Loucy (cell line): Measurements from ENCODE around the gene CLEC16A.
A peak's percentile ranks its signal among the peaks of the same experiment; 100 is the strongest.

Experiments used
- H2AFZ ChIP-seq: fragments of 200-600 bp; sonication (generic); 2 replicates; pipeline ENCODE4 v1.6.0; 2016; ENCODE audit warnings: antibody characterized with exemption, mild to moderate bottlenecking, low read length, moderate library complexity
- H3F3A ChIP-seq: fragments of 200-600 bp; 2 replicates; pipeline ENCODE4 v1.6.0; 2016; ENCODE audit warnings: antibody characterized with exemption, low read depth, mild to moderate bottlenecking
- H3K27me3 ChIP-seq: fragments of 200-600 bp; sonication (generic); 2 replicates; pipeline ENCODE4 v1.6.1; 2014; ENCODE audit warnings: low read length, mild to moderate bottlenecking; ENCODE audit not compliant: insufficient read depth, poor library complexity, severe bottlenecking
- H3K36me3 ChIP-seq: fragments of 200-600 bp; sonication (generic); 2 replicates; pipeline ENCODE4 v1.6.1; 2016; ENCODE audit warnings: low read length; ENCODE audit not compliant: insufficient read depth
- H3K4me1 ChIP-seq: fragments of 200-600 bp; sonication (generic); 2 replicates; pipeline ENCODE4 v1.5.1; 2014; ENCODE audit warnings: low read length, mild to moderate bottlenecking; ENCODE audit not compliant: insufficient read depth, poor library complexity, severe bottlenecking
- H3K4me2 ChIP-seq: fragments of 200-600 bp; sonication (generic); 2 replicates; pipeline ENCODE4 v1.6.0; 2014; ENCODE audit warnings: antibody characterized with exemption, low read length, low read depth, mild to moderate bottlenecking; ENCODE audit not compliant: poor library complexity, severe bottlenecking
- H3K4me3 ChIP-seq: fragments of 200-600 bp; sonication (generic); 2 replicates; pipeline ENCODE4 v1.5.1; 2014; ENCODE audit warnings: low read length, mild to moderate bottlenecking, mixed read lengths; ENCODE audit not compliant: poor library complexity, severe bottlenecking
- H3K79me2 ChIP-seq: fragments of 200-600 bp; sonication (generic); 2 replicates; pipeline ENCODE4 v1.6.1; 2014; ENCODE audit warnings: low read length; ENCODE audit not compliant: insufficient read depth
- H3K9ac ChIP-seq: fragments of 200-600 bp; sonication (generic); 2 replicates; pipeline ENCODE4 v1.6.0; 2014; ENCODE audit warnings: mild to moderate bottlenecking, low read depth, low read length, moderate library complexity; ENCODE audit not compliant: poor library complexity, severe bottlenecking
- H3K9me2 ChIP-seq: fragments of 200-600 bp; sonication (generic); replicated peaks from 2 replicates; pipeline ENCODE4 v1.6.1; 2016; ENCODE audit warnings: low read depth, low read length, mixed read lengths
- H3K9me3 ChIP-seq: fragments of 200-600 bp; sonication (generic); 2 replicates; pipeline ENCODE4 v1.6.1; 2014; ENCODE audit warnings: mild to moderate bottlenecking, antibody characterized with exemption, low read length, low read depth; ENCODE audit not compliant: insufficient read depth
- H4K20me1 ChIP-seq: fragments of 200-600 bp; sonication (generic); 2 replicates; pipeline ENCODE4 v1.6.0; 2014; ENCODE audit warnings: antibody characterized with exemption, low read length, mild to moderate bottlenecking; ENCODE audit not compliant: insufficient read depth, poor library complexity, severe bottlenecking
- CTCF ChIP-seq: fragments of 200-600 bp; sonication (generic); conservative IDR thresholded peaks from 2 replicates; pipeline ENCODE4 v1.5.1; 2014; ENCODE audit warnings: mild to moderate bottlenecking, antibody characterized with exemption, low read length
- EZH2phosphoT487 ChIP-seq: fragments of 200-600 bp; IDR thresholded peaks from 2 replicates; pipeline ENCODE4 v1.6.1; 2018; ENCODE audit warnings: antibody characterized with exemption, mild to moderate bottlenecking, moderate library complexity, borderline replicate concordance

CLEC16A gene

GRCh38 chr16:11100239-11100750, 155.9 kb downstream of the CLEC16A start:
- peaks cover 3% of the 10 kb centered on the region; the same call in 1 of the 2 replicates for H3F3A ChIP-seq

GRCh38 chr16:11101283-11101682, 156.9 kb downstream of the CLEC16A start:
- Histone ChIP-seq H3K9me3 (no peaks in the 10 kb centered on the region), H3K27me3 (no peaks in the 10 kb centered on the region), H3K79me2 (no peaks in the 10 kb centered on the region), H3K36me3 (no peaks in the 10 kb centered on the region), H3K9me2 (no peaks in the 10 kb centered on the region), H3K4me3 (no peak overlapping the region), H3K4me1 (peaks cover 67% of the 10 kb centered on the region), H3F3A (peaks cover 2% of the 10 kb centered on the region; the same call in 1 of the 2 replicates), H3K4me2 (peak overlapping the region; percentile 47), H2AFZ (no peak overlapping the region), H4K20me1 (no peaks in the 10 kb centered on the region), H3K9ac (peak overlapping the region; percentile 68)
- TF ChIP-seq EZH2phosphoT487 = no peak
- no peak for TF ChIP-seq CTCF

More at GRCh38 chr16:11100239-11100750, 155.9 kb downstream of the CLEC16A start:
- no peaks in the 10 kb centered on the region for H3K27me3 ChIP-seq
- H3K36me3 ChIP-seq = no peaks in the 10 kb centered on the region
- peaks cover 69% of the 10 kb centered on the region for H3K4me1 ChIP-seq
- H3K79me2 ChIP-seq = no peaks in the 10 kb centered on the region
- peak overlapping the region; percentile 68 for H3K9ac ChIP-seq
- no peaks in the 10 kb centered on the region for H3K9me2 ChIP-seq
- H3K9me3 ChIP-seq = no peaks in the 10 kb centered on the region
- no peak overlapping the region for H2AFZ ChIP-seq
- no peak for TF ChIP-seq CTCF
- no peak for TF ChIP-seq EZH2phosphoT487
- H3K4me3 ChIP-seq = no peak overlapping the region
- H4K20me1 ChIP-seq = no peaks in the 10 kb centered on the region
- H3K4me2 ChIP-seq = peak overlapping the region; percentile 47

GRCh38 chr16:11101695-11102522, 157.5 kb downstream of the CLEC16A start:
- Histone ChIP-seq H3K4me2 (no peak overlapping the region), H3K9ac (peak overlapping the region; percentile 68), H3K9me3 (no peaks in the 10 kb centered on the region), H3K4me1 (peaks cover 64% of the 10 kb centered on the region), H3K9me2 (no peaks in the 10 kb centered on the region), H3F3A (peaks cover 2% of the 10 kb centered on the region; the same call in 1 of the 2 replicates), H3K79me2 (no peaks in the 10 kb centered on the region), H3K27me3 (no peaks in the 10 kb centered on the region), H3K4me3 (no peak overlapping the region), H2AFZ (no peak overlapping the region), H4K20me1 (no peaks in the 10 kb centered on the region), H3K36me3 (no peaks in the 10 kb centered on the region)
- TF ChIP-seq CTCF (peak; percentile 27; the same call in 1 of the 2 replicates), EZH2phosphoT487 (no peak)
